Measurements from ENCODE around the gene VCL. TPM values are rescaled to one million over a fixed set of nuclear protein-coding genes. Genes with fewer than 3 reads are reported as not detected.

The VCL gene
- total RNA-seq, 1 experiment from 2014 or later, result 378 TPM

GRCh38 chr10:74092372-74092771, 94.5 kb downstream of the VCL start:
- no peak overlapping the region for H3K4me3 ChIP-seq
- no peaks in the 10 kb centered on the region for H3K9me3 ChIP-seq (replicated peaks)
- H3K27me3 ChIP-seq (replicated peaks), result no peaks in the 10 kb centered on the region
- no peak overlapping the region for H3K27ac ChIP-seq
- H3K36me3 ChIP-seq, result peaks cover 96% of the 10 kb centered on the region
- DNase-seq (ENCODE audit: low read depth in 1 of 2, low spot score in 2 of 2), result peak in 1 of 2 experiments; percentile 36
- peaks cover 13% of the 10 kb centered on the region for H3K4me1 ChIP-seq (replicated peaks)

GRCh38 chr10:74093530-74094164, 95.7 kb downstream of the VCL start:
- DNase-seq (ENCODE audit: low read depth in 1 of 2, low spot score in 2 of 2), result no peak
- H3K4me1 ChIP-seq (replicated peaks), result peaks cover 13% of the 10 kb centered on the region
- no peak overlapping the region for H3K4me3 ChIP-seq
- H3K9me3 ChIP-seq (replicated peaks), result no peaks in the 10 kb centered on the region
- H3K27me3 ChIP-seq (replicated peaks), result no peaks in the 10 kb centered on the region
- peaks cover 97% of the 10 kb centered on the region for H3K36me3 ChIP-seq
- no peak overlapping the region for H3K27ac ChIP-seq

- H3K27ac ChIP-seq, result no peak overlapping the region
- H3K4me1 ChIP-seq (replicated peaks), result peaks cover 13% of the 10 kb centered on the region
- DNase-seq (ENCODE audit: low read depth in 1 of 2, low spot score in 2 of 2), result no peak
- H3K36me3 ChIP-seq, result peaks cover 97% of the 10 kb centered on the region
- H3K4me3 ChIP-seq, result no peak overlapping the region
- H3K27me3 ChIP-seq (replicated peaks), result no peaks in the 10 kb centered on the region
- no peaks in the 10 kb centered on the region for H3K9me3 ChIP-seq (replicated peaks)
Observed at GRCh38 chr10:74094231-74094630, 96.3 kb downstream of the VCL start.

GRCh38 chr10:74096777-74097176, 98.9 kb downstream of the VCL start:
- no peak for DNase-seq (ENCODE audit: low read depth in 1 of 2, low spot score in 2 of 2)
- H3K9me3 ChIP-seq (replicated peaks), result no peaks in the 10 kb centered on the region
- peaks cover 10% of the 10 kb centered on the region for H3K4me1 ChIP-seq (replicated peaks)
- no peaks in the 10 kb centered on the region for H3K27me3 ChIP-seq (replicated peaks)
- no peak overlapping the region for H3K4me3 ChIP-seq
- peaks cover 99% of the 10 kb centered on the region for H3K36me3 ChIP-seq
- no peak overlapping the region for H3K27ac ChIP-seq

GRCh38 chr10:74097776-74098175, 99.9 kb downstream of the VCL start:
- peaks cover 99% of the 10 kb centered on the region for H3K36me3 ChIP-seq
- peaks cover 1% of the 10 kb centered on the region for H3K4me1 ChIP-seq (replicated peaks)
- DNase-seq (ENCODE audit: low read depth in 1 of 2, low spot score in 2 of 2), result no peak
- no peaks in the 10 kb centered on the region for H3K27me3 ChIP-seq (replicated peaks)
- H3K9me3 ChIP-seq (replicated peaks), result no peaks in the 10 kb centered on the region
- H3K4me3 ChIP-seq, result no peak overlapping the region
- H3K27ac ChIP-seq, result no peak overlapping the region

GRCh38 chr10:74099420-74099819, 101.5 kb downstream of the VCL start:
- H3K36me3 ChIP-seq, result peaks cover 99% of the 10 kb centered on the region

GRCh38 chr10:74099836-74100235, 101.9 kb downstream of the VCL start:
- no peak for DNase-seq (ENCODE audit: low read depth in 1 of 2, low spot score in 2 of 2)
- Histone ChIP-seq H3K4me3 (no peak overlapping the region), H3K36me3 (peaks cover 99% of the 10 kb centered on the region), H3K27me3 (replicated peaks) (no peaks in the 10 kb centered on the region), H3K27ac (no peak overlapping the region), H3K9me3 (replicated peaks) (no peaks in the 10 kb centered on the region), H3K4me1 (replicated peaks) (no peaks in the 10 kb centered on the region)

More at GRCh38 chr10:74099420-74099819, 101.5 kb downstream of the VCL start:
- Histone ChIP-seq H3K4me1 (replicated peaks) (no peaks in the 10 kb centered on the region), H3K27me3 (replicated peaks) (no peaks in the 10 kb centered on the region), H3K27ac (no peak overlapping the region), H3K9me3 (replicated peaks) (no peaks in the 10 kb centered on the region), H3K4me3 (no peak overlapping the region)
- no peak for DNase-seq (ENCODE audit: low read depth in 1 of 2, low spot score in 2 of 2)

- no peak for DNase-seq (ENCODE audit: low read depth in 1 of 2, low spot score in 2 of 2)
- Histone ChIP-seq H3K27me3 (replicated peaks) (no peaks in the 10 kb centered on the region), H3K27ac (no peak overlapping the region), H3K36me3 (peaks cover 99% of the 10 kb centered on the region), H3K4me1 (replicated peaks) (no peaks in the 10 kb centered on the region), H3K4me3 (no peak overlapping the region), H3K9me3 (replicated peaks) (no peaks in the 10 kb centered on the region)
Observed at GRCh38 chr10:74103560-74104258, 105.8 kb downstream of the VCL start.

- H3K27ac ChIP-seq, result no peak overlapping the region
- no peak for DNase-seq (ENCODE audit: low read depth in 1 of 2, low spot score in 2 of 2)
- no peaks in the 10 kb centered on the region for H3K27me3 ChIP-seq (replicated peaks)
- H3K36me3 ChIP-seq, result peaks cover 99% of the 10 kb centered on the region
- no peaks in the 10 kb centered on the region for H3K9me3 ChIP-seq (replicated peaks)
- H3K4me1 ChIP-seq (replicated peaks), result no peaks in the 10 kb centered on the region
- H3K4me3 ChIP-seq, result no peak overlapping the region
Observed at GRCh38 chr10:74104480-74104879, 106.6 kb downstream of the VCL start.

- no peak for DNase-seq (ENCODE audit: low read depth in 1 of 2, low spot score in 2 of 2)
- H3K9me3 ChIP-seq (replicated peaks), result no peaks in the 10 kb centered on the region
- H3K36me3 ChIP-seq, result peaks cover 99% of the 10 kb centered on the region
- H3K27ac ChIP-seq, result no peak overlapping the region
- H3K4me3 ChIP-seq, result no peak overlapping the region
- H3K4me1 ChIP-seq (replicated peaks), result no peaks in the 10 kb centered on the region
- no peaks in the 10 kb centered on the region for H3K27me3 ChIP-seq (replicated peaks)
Observed at GRCh38 chr10:74104996-74105395, 107.1 kb downstream of the VCL start.

GRCh38 chr10:74107391-74107790, 109.5 kb downstream of the VCL start:
- DNase-seq (ENCODE audit: low read depth in 1 of 2, low spot score in 2 of 2), result no peak
- Histone ChIP-seq H3K4me3 (no peak overlapping the region), H3K4me1 (replicated peaks) (no peaks in the 10 kb centered on the region), H3K27ac (no peak overlapping the region), H3K9me3 (replicated peaks) (0 out of 2 replicates have a peak, but pooled peaks cover 2% of the 10 kb centered on the region), H3K27me3 (replicated peaks) (no peaks in the 10 kb centered on the region), H3K36me3 (peaks cover 100% of the 10 kb centered on the region)

GRCh38 chr10:74109452-74109851, 111.5 kb downstream of the VCL start:
- no peak for DNase-seq (ENCODE audit: low read depth in 1 of 2, low spot score in 2 of 2)
- H3K9me3 ChIP-seq (replicated peaks), result 0 out of 2 replicates have a peak, but pooled peaks cover 2% of the 10 kb centered on the region
- no peak overlapping the region for H3K27ac ChIP-seq
- no peaks in the 10 kb centered on the region for H3K27me3 ChIP-seq (replicated peaks)
- H3K4me3 ChIP-seq, result no peak overlapping the region
- peaks cover 100% of the 10 kb centered on the region for H3K36me3 ChIP-seq
- H3K4me1 ChIP-seq (replicated peaks), result no peaks in the 10 kb centered on the region

- H3K4me1 ChIP-seq (replicated peaks), result no peaks in the 10 kb centered on the region
- H3K9me3 ChIP-seq (replicated peaks), result 0 out of 2 replicates have a peak, but pooled peaks cover 2% of the 10 kb centered on the region
- no peak for DNase-seq (ENCODE audit: low read depth in 1 of 2, low spot score in 2 of 2)
- H3K27ac ChIP-seq, result no peak overlapping the region
- no peaks in the 10 kb centered on the region for H3K27me3 ChIP-seq (replicated peaks)
- H3K36me3 ChIP-seq, result peaks cover 100% of the 10 kb centered on the region
- no peak overlapping the region for H3K4me3 ChIP-seq
Observed at GRCh38 chr10:74110120-74110519, 112.2 kb downstream of the VCL start.

GRCh38 chr10:74111799-74112198, 113.9 kb downstream of the VCL start:
- H3K4me3 ChIP-seq, result no peak overlapping the region
- no peaks in the 10 kb centered on the region for H3K27me3 ChIP-seq (replicated peaks)
- no peak for DNase-seq (ENCODE audit: low read depth in 1 of 2, low spot score in 2 of 2)
- 0 out of 2 replicates have a peak, but pooled peaks cover 2% of the 10 kb centered on the region for H3K9me3 ChIP-seq (replicated peaks)
- H3K4me1 ChIP-seq (replicated peaks), result no peaks in the 10 kb centered on the region
- peaks cover 99% of the 10 kb centered on the region for H3K36me3 ChIP-seq
- H3K27ac ChIP-seq, result no peak overlapping the region

Measured in SJSA1 (cell line).